HG03108 (cell line): ENCODE measurements around the gene SUSD1.
"Not testable (repeated sequence)": the region's sequence is repeated elsewhere in the genome, so short reads cannot be mapped to it uniquely, and the experiment has no call there.

ENCODE experiments used
- ATAC-seq: cut with Tn5 transposase; IDR thresholded peaks from one replicate; pipeline ENCODE4 v1.9.1; 2021; ENCODE audit warnings: moderate library complexity; ENCODE audit not compliant: unreplicated experiment

The SUSD1 gene

GRCh38 chr9:112174965-112175795, at the start of gene SUSD1:
TSS of gene SUSD1 (minus strand) at chr9:112175297. CDS start at chr9:112175235, 62 bp downstream.
- peak; percentile 35 for ATAC-seq

DNA sequence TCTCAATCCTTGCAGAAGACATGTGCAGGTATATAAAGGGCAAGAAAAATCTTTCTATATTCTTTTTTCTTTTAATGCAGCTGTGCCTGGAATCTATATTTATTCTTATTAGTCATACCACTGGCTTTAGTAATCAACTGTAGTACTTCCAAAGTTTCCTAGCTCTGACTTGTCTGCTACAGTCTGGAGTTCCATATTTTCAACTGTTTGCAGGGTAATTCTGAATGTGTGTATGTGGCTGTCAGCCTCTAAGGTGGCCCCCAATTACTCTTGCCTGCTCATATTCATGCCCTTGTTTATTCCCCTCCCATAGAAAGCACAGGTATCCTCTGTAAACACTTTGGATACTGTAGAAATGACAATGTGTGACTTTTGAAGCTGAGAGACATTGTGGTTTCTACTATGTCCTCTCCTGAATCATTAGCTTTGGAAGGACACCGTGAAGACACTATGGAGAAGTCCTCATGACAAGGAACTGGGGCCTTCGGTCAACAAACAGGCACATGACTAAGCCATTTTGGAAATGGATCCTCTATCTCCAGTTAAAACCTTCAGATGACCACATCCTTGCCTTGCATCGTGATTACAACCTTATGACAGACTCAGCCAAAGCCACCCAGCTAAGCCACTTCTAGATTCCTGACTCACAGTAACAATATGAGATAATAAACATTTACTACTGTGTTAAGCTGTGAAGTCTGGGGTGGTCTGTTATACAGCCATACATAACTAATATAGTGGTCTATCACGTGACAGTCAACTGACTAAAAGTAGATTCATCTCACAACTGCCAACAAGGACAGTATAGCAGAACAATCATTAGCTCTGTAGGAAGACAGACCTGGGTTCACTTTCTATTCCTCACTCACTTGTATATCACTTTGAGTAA, 49.5 kb upstream of the SUSD1 start:
- peak; percentile 69 for ATAC-seq

GRCh38 chr9:112218908-112219307, 43.8 kb upstream of the SUSD1 start:
- ATAC-seq, result peak; percentile 93

GRCh38 chr9:112212926-112213325, 37.8 kb upstream of the SUSD1 start:
- no peak for ATAC-seq

DNA sequence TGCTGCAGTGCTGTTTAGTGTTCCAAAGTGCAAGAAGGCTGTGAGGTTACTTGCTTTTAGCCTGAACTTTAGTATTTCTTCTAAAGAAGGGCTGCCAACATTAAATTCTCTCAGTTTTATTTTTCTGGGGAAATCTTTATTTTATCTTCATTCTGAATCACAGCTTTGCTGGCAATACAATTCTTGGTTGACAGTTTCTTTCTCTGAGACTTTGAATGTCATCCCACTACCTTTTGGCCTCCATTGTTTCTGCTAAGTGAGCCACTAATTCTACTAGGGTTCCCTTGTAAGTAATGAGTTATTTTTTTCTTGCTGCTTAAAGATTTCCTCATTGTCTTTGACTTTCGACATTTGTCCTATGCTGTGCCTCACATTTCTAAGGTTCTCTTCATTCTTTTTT, 32.4 kb upstream of the SUSD1 start:
- ATAC-seq, result no peak

- ATAC-seq, result no peak
Observed at GRCh38 chr9:112203536-112203935, 28.4 kb upstream of the SUSD1 start.

DNA sequence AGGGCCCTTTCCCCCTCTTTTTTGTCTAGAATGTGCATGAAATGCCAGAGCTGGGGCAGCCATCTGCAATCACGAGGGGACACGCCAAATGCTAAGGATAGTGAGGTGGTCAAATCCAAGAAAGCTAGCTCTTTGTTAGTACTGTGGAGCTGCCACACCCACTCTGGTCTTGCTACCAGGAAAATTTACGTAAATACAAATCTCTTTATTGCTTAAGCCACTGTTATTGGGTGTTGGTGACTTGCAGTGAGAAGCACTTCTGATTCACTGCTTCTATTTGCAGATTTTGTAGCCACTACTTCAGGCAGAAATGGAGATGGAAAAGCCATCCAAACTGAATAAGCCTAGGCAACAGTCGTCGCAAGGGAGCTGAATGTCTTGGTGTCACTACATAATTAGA, 25.6 kb upstream of the SUSD1 start:
- no peak for ATAC-seq

DNA sequence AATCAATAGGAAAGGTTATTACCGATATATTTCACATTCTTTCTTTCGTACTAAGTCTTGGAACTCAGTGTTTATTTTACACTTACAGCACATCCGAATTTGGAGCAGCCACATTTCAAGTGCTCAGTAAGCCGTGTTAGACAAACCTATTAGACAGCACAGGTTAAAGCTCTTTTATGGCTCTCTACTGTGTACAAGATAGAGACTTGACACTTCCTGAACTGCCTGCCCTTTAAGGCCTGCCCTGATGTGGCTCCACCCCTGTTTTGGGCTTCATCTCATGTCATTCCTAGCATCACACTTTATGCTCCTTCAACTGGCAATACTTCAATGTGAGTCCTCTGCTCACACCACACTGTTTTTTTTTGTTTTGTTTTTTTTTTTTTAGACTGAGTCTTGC, 23.5 kb upstream of the SUSD1 start:
- no peak for ATAC-seq

GRCh38 chr9:112194969-112195431, 19.9 kb upstream of the SUSD1 start:
- ATAC-seq, result no peak

DNA sequence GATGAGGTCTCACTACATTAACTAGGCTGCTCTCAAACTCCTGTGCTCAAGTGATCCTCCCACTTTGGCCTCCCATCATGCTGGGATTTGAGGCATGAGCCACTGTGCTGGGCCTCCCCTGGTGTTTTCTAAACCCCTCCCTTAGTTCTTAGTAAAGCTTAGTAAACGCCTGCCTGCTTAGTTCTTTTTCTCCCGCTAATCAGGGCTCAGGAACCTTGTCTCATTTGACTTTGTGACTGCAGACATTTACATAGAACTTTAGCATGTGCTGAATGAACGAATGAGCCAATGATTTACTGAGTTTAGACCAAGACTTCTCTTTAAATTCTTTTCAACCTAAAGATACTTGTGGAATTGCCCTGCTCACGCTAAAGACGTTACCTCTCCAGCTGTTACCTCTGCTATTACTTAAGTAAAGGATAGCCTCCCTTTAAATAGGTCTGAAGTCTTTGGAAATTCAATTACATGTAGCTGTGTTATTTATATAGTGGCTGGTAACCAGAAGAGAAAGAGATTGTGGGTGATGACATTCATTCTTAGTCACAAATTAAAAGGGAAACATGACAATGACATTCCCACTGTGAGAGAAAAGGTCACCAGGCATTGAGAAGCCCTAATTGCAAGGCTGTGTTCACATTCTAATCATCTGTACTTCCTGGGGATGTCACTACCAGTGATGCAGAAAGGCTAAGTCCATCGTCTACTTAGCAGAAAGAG, 18.6 kb upstream of the SUSD1 start:
- ATAC-seq, result no peak

GRCh38 chr9:112190320-112190719, 15.2 kb upstream of the SUSD1 start:
- not testable (repeated sequence) for ATAC-seq

GRCh38 chr9:112188884-112189283, 13.8 kb upstream of the SUSD1 start:
- no peak for ATAC-seq

- no peak for ATAC-seq
Observed at GRCh38 chr9:112187404-112187803, 12.3 kb upstream of the SUSD1 start.

GRCh38 chr9:112186695-112187094, 11.6 kb upstream of the SUSD1 start:
- no peak for ATAC-seq

DNA sequence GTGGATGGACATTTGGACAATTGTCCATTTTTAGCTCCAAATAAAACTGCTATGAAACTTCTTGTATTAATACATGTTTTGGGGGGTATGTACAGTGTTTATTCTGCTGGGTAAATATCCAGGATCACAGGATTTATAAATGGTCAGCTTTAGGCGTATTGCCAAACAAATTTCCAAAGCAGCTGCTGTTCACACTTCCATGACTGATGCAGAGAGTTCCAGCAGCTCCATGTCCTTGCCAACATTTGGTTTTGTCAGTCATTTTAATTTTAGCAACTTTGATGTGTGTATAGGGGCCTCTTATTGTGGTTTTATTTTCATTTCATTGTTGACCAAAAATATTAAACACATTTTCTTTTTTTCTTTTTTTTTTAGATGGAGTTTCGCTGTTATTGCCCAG, 9.8 kb upstream of the SUSD1 start:
- no peak for ATAC-seq

GRCh38 chr9:112184221-112184620, 9.1 kb upstream of the SUSD1 start:
- no peak for ATAC-seq

DNA sequence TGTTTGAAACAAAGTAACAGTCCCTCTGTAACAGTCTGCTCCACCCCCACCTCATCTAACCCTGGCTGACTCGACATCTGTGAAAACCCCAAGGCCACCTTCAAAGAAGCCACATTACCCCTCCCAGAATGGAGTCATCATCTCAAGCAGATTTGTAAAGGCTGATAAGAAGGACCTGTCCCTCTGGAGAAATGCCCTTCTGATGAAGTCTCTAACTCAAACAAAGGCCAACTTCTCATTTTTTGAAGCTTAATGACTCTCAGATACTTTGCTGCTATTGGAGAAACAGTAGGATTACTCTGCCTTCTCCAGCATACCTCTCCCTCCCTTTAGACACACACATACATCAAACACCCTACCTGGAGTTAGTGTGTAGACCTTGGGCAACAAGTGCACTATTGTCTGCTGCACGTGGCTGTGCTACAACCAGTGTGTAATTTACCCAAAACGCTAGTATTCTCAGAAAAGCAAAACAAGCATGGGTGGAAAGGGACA, 5.3 kb upstream of the SUSD1 start:
- ATAC-seq, result no peak

GRCh38 chr9:112179816-112180215, 4.7 kb upstream of the SUSD1 start:
- no peak for ATAC-seq

DNA sequence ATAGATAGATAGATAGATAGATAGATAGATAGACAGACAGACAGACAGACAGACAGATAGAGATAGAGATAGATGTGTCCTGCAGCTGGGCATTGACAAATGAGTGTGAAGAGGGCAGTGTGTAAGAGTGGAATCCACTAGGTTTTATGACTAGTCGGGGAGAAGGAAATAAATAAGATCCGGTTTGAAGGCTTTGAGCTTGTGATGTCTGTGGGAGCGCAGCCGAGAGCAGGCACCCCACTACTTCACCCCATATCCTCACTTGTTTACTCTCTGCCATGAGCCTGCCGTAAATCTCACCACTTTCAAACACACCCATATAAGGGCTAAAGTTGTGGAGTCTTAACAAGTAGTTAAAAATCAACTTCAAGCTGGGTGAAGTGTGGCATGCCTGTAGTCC, 1.4 kb upstream of the SUSD1 start:
- no peak for ATAC-seq

DNA sequence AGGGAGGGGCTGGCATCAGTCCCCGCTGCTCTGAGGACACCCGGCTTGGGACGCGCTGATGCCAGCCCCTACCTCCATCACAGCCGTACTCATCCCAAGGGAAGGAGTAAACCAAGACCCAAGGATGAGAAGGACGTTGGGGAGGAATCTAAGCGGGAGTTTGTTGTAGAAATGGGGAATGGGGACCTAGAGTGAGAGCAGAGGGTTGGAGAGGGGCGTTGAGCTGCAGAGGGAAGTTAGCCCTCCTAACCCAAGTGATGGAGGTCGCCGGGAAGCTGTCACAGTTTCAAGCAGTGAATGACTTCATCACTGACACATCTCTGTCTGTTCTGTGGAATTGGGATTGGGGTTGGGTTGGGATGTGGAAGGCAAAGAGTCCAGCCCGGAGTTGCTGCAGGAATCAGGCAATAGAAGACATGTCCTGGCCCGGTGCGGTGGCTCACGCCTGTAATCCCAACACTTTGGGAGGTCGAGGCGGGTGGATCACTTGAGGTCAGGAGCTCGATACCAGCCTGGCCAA, 759 bp upstream of the SUSD1 start:
- no peak for ATAC-seq
